NCI-H2107 (cell line): ENCODE measurements around the gene AKT1.
A peak's percentile ranks its signal among the peaks of the same experiment; 100 is the strongest.

Experiments
- DNase-seq: peaks from one replicate; lab custom pipeline; 2025; lab: John Stamatoyannopoulos, UW

The AKT1 gene

DNA sequence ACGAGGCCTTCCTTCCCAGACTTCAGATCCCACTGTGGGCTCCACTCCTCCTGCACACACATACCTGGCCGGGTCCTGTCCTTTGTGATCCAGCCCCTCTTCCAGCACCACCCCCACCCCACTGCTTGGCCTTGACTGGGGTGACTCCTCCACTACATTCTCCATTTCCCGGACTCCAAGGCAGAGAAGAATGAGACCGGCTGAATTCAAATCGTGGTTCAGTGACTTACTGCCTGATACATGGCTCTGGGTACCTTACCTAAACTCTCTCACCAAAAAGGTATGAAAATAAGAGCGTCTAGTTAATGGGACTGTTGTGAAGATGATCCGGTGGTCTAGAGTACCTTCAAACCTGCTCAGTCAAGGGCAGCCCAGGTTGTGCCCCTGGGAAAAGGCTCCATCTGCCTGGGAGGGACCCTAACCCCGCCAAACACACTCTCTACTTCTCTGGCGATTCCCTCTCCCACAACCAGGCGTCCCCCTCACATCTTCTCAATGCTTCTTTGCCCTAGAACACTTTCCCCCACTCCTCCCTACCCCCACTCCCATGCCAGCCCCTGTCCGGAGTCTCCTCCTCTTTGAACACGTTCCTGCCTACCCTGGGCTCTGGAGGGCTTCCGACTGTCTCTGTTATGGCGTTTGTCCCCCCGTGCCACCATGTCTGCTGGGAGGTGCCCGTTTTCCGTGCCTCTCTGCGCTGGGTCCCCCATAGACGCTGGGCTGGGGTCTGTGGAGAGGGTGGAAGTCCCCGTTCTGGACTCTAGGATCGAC, 3.9 kb upstream of the AKT1 start:
- no peak for DNase-seq

GRCh38 chr14:104798300-104799243, 3.0 kb upstream of the AKT1 start:
- DNase-seq: no peak

DNA sequence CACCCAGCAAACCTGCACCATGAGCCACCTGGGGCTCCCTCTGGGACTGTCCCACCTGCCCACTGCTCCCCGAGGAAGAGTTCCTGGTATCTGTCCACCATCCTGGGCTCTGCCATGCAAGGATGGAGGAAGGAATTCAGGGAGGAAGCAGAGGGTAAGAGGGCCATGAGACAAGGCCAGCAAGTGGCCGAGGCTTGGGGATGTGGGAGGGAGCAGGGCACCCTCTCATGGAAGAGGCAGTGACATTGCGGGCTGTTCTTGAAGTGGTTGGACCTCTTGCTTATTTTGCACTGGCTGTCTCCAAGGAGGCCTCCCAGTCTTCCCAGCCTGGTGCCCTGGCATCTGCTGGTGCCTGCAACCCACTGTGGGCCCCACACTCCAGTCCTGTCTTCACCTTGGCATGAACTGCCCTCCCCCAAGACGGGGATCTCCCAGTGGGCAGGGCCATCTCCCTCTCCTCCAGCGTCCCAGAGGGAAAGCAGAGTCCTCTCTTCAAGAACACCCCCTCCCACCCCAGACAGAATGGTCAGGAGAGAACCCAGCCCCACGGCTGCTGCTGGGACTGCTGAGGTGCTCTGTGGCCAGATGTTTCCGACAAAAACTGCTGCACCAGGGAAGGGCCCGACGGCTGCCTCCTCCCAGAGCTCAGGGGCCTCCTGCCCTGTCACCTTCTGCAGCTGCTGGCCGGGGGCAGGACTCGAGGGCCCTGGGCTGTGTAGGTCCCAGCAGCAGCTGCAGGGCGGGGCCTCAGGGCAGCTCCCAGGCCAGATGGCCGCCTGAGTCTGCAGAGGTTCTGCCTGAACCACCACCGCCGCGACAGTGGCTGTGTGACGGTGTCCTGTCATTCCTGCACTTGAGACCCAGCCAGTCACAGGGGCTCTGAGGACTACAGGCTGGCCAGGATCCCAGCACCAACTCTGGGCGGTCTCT, 1.8 kb upstream of the AKT1 start:
- DNase-seq: no peak

DNA sequence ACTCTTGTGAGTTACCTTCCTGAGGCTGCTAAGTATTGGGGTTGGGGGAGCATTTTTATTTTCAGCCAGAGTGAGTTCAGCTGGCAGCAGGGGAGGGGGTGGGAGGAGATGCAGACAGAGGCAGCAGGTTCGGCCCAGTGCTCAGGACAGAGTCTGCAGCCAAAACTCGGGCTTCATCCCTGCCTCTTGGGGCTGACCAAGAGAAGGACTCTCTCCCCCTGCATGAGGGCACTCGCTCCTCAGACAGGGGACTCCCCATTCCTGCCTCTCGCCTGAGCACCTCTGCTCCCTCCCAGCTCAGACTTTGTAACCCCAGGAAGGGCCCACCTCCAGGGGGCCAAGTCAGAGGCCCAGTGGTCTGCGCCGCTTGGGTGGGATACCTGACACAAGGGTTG, 1.1 kb upstream of the AKT1 start:
- DNase-seq: no peak

DNA sequence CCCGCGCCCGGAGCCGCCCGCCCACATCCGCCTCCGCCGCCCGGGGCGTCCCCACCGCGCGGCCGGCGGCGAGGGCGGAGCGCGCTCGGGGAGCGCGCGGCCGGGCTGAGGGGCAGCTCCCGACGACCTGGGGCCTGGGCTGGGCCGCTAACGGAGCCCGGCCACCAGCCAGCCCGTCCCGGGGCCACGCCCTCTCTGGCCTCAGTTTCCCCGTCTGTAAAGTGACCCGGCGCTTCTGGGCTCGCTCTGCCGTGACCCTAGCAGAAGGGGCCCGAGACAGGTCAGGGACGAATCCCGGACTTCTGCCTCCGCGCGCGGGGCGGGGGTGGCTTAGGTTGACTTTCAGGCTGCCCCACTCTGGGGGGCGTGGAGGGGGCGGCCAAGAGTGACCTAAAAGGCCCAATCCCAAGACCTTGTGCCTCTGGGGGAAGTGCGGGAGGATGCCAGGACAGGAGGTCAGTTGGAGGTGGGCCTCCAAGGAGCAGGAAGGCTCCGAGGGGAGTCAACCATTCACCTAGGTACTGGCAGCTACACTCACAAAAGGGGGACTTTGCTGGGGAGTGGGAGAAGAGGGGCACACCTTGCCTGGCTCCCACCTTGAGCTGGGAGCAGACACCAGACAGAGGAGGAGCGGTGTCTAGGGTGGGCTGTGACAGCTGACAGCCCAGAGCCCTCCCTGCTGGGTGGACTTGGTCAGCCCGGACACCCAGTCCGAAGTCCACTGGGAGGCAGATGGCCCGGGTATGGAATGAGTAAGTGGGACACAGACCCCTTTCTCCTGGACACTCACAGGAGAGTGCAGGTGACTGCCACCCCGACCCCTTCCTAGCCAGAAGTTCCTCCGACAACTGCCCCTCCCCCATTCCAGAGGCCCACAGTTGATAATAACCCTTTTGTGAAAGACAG, 486 bp upstream of the AKT1 start:
- DNase-seq: peak; percentile 41

DNA sequence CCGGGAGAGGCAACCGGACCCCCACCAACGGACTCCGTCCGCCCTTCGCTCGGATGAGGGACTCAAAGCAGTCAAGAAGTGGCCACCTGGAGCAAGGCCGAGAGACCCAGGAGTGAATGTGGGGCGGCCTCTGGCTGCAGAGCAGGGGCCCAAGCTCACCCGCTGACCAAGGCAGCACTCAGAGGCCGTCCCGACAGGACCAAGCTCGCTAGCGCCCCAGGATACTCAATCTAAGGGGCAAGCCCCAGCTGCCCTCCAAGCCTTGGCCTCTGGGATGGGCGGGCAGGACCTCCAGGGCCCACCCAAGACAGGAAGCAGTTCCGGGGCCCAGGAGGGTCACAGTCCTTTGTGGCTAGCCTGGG, 936 bp downstream of the AKT1 start:
- DNase-seq: no peak

DNA sequence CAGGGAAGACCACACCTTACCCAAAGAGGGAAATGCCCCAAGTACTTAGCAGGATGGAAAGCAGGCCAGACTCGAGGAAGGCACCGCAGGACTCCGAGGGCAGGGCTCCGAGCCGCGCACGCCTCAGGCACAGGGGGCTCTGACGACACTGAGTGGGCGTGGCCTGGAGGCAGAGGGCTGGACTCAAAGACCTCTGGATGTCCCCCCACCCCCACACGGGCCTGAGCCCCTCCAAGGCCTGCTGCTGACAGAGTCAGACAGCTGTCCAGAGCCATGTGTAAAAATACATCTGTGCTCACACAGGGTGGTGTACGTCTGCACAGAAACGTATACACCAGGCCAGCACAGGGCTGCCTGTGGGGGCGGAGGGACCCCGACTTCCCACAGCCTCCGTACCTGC, 1.4 kb downstream of the AKT1 start:
- DNase-seq: no peak

- DNase-seq: no peak
Observed at GRCh38 chr14:104793703-104793959, 1.9 kb downstream of the AKT1 start.

DNA sequence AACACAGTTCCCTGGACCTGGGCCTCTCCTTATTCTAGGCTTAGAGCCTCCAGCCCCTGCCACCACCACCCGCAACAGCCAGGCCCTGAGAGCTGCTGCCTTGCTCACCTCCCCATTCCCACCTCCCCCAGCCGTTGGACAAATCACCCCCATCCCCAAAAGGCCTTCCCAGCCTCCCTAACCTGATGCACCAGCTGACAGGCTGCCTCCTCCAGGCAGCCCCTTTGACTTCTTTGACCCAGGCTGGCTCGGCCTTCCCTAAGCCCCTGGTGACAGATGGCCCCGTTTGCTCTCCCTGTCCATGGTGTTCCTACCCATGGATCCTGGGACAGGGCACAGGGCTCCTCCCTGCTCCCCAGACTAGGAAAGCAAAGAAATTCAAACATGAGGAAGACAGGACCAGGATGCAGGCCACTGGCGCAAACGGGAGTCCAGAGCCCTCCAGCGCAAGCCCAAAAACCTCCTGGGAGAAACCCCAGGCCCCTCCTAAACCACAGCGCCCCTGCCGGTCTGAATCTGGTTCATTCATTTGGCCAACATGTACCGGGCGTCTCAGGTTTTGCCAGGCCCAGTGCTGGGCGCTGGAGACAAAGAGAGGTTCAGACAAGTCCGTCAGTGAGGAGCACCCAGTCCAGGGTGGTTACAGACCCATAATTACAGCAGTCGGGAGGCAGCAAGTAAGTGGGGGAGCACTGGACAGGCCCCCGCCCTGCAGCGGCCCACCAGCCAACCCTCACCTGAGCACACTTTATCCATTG, 2.4 kb downstream of the AKT1 start:
- DNase-seq: no peak

- DNase-seq: peak; percentile 57
Observed at GRCh38 chr14:104792101-104792884, 3.3 kb downstream of the AKT1 start.

DNA sequence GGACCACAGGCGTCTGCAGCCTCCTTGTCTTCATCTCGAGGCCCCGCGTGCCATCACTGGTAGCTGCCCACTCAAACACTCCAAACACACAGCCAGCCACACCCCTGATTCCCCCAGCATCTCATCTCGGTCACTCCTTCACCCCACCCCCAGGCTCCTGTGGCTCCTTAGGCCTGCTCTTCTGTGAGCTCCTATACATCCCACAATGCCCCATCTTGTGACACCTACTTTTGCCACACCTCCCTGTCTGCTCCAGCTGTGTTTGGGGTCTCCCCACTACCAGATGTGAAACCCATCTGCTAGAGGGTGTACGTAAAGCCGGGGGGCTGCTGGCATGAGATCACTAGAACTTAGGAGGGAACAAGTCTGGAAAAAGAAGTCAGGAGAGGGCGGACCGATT, 4.1 kb downstream of the AKT1 start:
- DNase-seq: no peak

- DNase-seq: no peak
Observed at GRCh38 chr14:104789752-104790743, 5.5 kb downstream of the AKT1 start.

- no peak for DNase-seq
Observed at GRCh38 chr14:104788873-104789663, 6.5 kb downstream of the AKT1 start.

DNA sequence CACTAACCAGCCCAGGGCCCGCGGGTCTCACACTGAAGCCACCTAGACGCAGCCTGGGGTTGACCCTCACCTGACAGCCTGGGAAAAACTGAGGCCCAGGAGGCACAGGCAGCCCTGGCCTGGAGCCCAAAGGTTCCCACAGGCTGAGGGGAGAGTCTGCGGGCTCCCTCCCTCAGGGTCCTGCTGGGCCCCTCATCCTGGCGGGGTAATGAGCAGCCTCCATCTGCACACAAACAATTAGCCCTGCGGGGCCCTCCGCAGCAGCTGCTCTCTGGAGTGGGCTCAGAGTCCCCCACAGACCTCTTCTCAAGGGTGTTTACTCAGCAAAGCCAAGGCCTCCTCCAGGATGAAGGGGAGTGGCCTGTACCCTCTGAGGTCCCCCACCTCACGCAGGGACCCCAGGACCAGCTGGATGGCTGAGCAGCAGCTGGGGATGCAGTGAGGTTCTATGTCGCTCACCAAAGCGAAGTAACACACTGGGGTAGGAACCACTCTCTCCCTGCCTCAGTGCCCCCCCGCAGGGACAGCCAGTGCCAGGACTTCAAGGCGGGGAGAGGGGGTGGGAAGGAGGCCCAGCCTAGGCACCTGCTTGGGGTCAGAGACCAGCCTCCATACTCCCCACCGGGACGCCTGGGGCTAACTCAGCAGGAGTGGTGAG, 7.3 kb downstream of the AKT1 start:
- DNase-seq: no peak

- DNase-seq: no peak
Observed at GRCh38 chr14:104787736-104788135, 7.8 kb downstream of the AKT1 start.

DNA sequence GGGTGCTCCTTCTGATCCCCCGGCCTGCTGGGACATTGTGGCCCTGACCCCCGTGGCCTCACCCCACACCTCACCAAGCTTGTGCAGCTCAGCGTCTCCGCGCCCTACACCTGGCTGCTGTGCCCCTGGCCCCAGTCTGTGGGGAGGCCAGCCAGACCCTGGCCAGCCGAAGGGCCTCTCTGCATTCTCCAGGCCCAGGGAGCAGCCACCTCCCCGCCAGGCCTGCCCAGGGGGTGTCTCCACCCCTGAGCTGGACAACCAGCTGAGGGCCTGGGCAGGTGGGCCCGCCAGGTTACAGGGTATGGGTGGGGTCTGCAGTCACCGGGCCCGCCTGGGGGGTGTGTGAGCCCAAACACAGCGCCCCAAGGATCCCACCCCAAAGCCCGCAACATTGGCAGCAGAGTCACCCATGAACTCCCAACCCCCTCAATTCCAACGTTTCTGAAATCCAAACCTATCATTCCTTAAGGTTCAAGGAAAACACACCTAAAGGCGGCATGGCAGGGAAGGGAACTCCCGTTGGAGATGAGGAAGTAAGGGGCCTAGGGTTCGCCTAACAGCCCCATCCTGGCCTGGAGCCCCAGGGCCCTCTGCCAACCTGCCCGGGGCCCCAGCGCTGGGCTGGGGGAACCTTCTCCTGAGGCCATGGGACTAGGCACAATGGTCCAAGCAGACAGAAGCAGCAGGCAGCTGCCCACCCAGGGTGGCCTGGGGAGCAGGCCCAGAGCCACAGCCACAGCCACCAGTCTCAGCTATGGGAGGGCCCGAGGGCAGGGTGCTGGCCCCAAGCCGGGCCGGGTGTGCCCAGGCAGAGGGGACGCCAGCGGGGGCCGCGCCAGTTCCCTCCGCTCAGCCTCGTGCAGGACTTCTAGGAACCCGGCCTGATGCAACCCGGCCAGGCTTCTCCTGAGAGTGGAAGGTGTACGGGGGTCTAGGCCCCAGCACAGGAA, 8.5 kb downstream of the AKT1 start:
- DNase-seq: no peak
